HG03457 (cell line): ENCODE measurements around the gene CNGA3.

ENCODE experiments used
- ATAC-seq: cut with Tn5 transposase; IDR thresholded peaks from one replicate; pipeline ENCODE4 v1.9.1; 2021; ENCODE audit warnings: moderate number of reproducible peaks; ENCODE audit not compliant: unreplicated experiment

Gene CNGA3

DNA sequence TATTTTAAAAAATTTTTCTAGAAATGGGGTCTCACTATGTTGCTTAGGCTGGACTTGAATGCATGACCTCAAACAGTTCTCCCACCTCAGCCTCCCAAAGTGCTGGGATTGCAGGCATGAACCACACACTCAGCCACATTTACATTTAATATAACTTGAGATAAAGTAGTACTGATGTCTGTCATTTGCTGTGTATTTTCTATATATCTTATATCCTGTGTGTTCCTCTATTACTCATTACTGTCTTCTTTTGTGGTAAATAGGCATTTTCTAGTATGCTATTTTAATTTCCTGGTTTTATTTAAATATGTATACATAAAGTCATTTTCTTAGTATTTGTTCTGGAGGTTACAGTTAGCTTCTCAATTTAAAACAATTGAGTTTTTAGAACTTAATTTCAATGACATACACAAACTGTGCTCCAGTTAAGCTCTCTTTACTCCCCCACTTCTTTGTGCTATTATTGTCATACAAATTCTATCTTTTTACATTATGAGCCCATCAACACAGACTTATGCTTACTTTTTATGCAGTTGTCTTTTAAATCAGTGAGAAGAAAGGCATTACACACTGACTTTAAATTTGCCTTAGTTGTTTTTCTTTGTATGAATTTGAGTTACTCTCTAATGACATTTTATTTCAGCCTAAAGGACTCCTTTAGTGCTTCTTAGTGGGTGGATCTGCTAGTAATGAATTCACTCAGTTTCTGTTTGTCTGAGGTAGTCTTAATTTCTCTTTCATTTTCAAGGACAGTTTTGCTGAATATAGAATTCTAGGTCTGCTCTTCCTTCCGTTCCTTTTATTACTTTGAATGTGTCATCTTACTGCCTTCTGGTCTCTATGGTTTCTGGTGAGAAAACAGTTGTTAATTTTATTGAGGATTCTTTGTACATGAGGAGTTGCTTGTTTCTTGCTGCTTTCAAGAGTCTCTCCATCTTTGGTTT, 92.2 kb downstream of the CNGA3 start:
- ATAC-seq: no peak

DNA sequence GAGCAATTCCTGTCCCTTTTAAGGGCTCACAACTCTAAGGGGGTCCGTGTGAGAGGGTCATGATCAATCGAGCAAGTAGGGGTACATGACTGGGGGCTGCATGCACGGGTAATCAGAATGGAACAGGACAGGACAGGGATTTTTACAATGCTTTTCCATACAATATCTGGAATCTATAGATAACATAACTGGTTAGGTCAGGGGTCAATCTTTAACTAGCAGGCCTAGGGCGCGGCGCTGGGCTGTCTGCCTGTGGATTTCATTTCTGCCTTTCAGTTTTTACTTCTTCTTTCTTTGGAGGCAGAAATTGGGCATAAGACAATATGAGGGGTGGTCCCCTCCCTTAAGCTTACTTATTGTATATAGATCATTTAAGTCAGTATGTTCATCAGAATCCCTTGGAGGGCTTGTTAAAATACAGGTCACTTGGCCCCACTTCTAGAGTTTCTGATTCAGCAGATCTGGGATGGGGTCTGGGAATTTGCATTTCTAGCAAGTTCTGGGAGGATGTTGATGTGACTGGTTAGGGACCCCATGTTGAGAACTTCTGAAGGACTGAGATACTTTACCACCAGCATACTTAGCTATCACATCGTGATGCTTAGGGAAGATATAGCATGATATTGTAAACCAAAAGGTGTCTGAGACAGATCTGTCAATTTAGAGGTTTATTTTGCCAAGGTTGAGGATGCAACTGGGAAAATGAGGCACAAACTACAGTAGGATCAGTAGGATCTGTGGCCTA, 95.6 kb downstream of the CNGA3 start:
- no peak for ATAC-seq

DNA sequence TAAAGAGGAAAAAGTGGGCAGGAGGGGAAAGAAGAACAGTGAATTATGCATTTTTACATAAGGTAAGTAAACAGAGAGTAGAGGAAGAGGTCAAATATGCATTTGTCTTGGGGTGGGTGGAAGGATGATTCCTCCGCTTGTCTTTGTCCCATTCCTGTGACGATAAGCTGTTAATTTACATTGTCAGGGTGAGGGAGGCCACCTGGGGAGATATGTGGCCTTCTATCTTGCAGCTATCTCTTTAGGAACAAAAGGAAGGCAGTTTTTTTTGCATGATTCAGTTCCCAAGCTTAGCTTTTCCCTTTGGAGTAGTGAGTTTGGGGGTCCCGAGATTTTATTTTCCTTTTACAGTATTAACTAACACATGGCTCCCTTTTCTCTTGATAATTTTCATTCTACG, 96.2 kb downstream of the CNGA3 start:
- ATAC-seq: no peak

DNA sequence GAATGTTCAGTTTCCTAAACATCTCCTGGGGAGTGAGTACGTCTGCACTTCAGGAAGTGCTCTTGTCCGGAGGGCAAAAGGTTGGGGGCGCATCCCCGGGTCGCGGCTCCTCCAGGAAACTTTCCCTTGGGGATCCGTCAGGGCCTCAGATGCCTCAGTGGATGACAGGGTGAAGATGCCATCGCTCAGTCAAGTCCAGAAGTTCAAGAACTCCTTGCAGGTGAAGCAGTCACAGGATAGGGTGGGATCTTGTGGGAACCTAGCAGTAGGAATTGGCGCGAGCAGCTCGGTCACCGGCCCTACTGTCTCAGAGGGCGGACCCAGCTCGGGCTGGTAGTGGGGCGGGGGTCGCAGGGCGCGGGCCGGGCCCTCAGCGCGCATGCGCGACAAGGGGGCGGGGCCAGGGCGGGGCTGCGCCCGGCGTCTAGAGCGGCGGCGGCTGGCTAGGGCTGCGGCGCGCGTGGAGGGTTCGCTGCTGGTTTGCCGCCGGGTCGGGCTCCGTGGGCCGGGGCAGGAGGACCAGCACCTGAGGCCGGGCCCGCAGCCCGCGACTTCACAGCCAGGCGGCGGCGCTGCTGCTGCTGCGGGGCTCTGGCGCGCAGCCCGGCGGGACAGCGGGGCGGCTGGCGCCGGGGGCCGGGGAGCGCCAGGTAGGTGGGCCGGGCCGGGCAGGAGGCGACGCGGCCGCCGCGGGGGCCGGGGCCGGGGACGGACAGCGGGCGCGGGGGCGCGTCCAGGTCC, 98.3 kb downstream of the CNGA3 start, which contains the start of gene INPP4A:
TSS of gene INPP4A (plus strand) at position 423 of the 741 bp plus-strand sequence. CDS start 75,191 bp downstream, outside the sequence.
- ATAC-seq: peak; percentile 63

- ATAC-seq: no peak
Measured at GRCh38 chr2:98445177-98445682, 99.0 kb downstream of the CNGA3 start.

- ATAC-seq: no peak
Measured at GRCh38 chr2:98445683-98446581, 99.7 kb downstream of the CNGA3 start.

DNA sequence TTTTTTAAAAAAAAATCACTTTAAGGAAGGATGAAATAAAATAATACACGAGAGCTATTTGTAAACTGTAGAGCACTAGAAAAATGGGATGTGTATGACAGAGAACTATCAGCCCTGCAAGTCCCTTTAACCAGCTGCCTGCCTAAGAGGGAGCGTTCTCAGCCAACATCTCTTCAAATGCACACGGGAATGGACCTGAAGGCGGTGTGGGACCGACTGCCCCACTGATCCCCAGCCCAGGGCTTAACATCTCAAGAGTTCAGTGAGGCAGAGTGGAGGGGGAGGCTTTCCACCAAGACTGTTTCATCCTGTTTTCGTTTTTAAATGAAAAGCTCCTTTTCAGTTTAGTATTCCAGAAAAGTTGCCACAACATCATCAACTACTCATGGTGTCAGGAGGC, 100.6 kb downstream of the CNGA3 start:
- no peak for ATAC-seq
